HG03025 (cell line): Measurements from ENCODE around the gene PRKG1.
"Not testable (repeated sequence)": the region's sequence is repeated elsewhere in the genome, so short reads cannot be mapped to it uniquely, and the experiment has no call there.

Source experiments
- ATAC-seq: cut with Tn5 transposase; IDR thresholded peaks from one replicate; pipeline ENCODE4 v1.9.1; 2021; ENCODE audit warnings: mild to moderate bottlenecking, moderate library complexity; ENCODE audit not compliant: unreplicated experiment, low FRiP score

PRKG1 gene

DNA sequence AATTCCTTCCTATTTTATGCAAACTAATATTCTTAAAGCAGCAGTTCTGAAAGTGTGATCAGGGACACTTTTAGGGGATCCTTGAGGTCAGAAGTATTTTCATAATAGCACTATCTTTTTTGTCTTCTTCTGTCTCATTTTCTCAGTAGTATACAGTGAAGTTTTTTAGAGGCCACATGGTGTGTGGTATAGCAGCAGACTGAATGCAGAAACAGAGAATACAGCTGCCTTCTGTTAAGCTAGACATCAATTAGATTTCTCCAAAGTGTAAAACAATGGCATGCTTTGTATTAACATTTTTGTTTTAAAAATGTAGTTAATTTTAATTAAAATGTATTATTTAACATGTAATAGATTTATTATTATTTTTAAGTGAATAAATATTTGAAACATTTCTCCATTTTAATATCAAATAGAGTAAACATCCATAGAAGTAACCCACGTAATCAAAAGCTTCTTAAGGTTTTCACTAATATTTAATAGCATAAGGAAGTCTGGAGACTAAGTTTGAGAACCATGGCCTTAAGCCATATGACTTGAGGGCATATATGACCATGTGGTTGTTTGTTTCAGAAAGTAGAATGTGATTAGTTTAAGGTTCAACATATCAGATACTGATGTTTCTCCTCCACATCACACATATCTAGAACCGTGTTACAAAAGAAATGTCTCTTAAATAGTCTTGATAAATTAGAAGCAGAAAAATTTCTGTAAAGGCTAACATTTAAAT, 94.0 kb downstream of the PRKG1 start:
- ATAC-seq, result no peak

DNA sequence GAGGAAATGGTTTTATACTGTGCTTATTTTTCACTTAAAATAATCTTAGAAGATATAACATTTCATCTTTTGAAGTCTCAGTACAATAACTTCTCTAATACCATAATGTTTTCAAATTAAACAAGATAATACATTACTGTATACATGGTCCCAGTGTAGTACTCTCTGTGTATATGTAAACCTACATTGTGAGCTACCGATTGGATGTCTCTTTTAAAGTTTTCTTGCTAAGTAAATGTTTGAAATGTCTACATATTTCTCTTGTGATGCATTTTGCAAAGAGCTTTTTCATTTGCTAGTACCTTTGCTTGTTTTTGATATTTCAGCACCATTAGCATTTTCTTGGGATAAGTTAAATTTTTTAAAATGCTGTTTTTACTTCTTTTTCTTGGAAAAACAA, 94.8 kb downstream of the PRKG1 start:
- ATAC-seq, result no peak

DNA sequence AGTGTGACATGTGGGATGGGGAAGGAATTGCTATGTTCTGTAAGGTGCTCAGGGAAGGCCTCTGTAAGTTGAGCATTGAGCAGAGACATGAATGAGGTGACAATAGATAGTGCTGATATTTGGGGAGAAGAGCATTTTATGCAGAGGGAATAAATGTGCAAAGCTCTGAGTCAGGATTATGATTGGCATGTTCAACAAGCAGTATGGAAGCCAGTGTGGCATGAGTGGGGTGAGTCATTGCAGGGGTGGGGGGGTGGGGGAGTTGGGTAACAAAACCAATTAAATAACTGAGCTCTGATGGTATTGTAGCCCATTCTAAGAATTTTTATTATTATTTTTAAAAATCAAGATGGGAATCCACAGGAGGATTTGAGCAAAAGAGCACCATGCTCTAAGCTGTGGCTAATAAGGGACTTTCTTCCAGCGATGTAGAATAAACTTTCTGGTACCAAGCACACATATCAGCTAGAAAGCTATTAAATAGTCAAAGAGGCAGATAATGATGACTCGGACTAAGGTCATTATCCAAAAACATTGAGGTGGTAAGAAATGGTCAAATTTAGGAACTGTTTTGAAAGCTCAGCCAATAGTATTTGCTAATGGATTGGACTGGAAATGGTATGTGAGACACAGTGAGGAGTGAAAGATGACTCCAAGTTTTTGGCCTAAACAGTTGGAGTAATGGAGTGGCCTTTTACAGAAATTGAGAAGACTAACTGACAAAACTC, 96.4 kb downstream of the PRKG1 start:
- no peak for ATAC-seq

- ATAC-seq, result no peak
Observed at GRCh38 chr10:51171946-51172345, 97.7 kb downstream of the PRKG1 start.

DNA sequence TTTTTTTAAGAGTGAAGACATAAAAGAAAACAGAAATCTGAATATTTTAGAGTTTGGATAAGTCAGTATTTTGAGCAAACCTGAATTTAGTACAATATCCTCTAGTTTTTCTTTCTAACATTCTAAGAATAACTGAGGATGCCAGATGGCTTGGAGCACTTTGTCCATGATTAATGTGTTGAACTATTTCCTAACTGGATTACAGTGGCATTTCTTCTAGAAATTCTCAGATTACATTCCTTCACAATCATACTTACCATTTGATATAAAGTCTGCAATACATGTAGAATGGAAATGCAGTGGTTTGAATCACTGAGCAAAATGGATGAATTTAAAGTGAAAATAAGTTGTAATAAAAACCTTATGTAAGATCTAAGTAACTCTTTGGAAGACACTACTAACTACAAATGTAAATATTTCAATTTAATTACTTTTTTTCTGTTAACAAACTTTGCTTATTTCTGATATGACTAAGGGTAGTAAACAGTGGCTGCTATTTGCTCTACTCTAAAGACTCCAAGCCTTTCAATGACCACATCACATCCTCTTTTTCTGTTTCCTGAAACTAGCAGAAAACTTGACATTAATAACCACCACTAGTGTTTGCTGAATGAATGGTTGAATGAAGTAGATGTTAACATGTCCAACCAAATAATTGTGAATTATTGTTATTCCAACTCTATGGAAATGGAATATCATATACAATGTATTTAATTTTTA, 102.8 kb downstream of the PRKG1 start:
- no peak for ATAC-seq

GRCh38 chr10:51178634-51179033, 104.3 kb downstream of the PRKG1 start:
- no peak for ATAC-seq

GRCh38 chr10:51180141-51180540, 105.9 kb downstream of the PRKG1 start:
- no peak for ATAC-seq

DNA sequence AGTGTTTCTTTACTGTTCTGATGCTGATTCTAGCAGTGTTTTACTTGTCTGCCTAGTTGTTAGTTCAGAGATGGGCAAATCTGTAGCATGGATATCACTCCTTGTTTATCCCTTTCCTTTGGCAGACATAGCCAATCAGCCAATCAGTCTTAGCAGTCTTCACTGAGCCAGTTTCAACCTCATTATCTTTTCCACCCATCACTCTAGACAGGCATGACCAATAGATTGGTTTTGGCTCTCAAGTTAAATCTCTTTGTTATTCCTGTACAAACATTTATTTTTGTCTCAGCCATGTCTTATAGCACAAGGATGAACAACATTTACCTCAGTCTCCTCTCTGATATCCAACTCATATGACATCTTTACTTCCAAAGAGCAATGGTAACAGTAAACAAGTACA, 109.5 kb downstream of the PRKG1 start:
- ATAC-seq, result no peak

GRCh38 chr10:51186361-51186760, 112.1 kb downstream of the PRKG1 start:
- ATAC-seq, result no peak

GRCh38 chr10:51188008-51188407, 113.7 kb downstream of the PRKG1 start:
- ATAC-seq, result no peak

GRCh38 chr10:51188866-51189265, 114.6 kb downstream of the PRKG1 start:
- no peak for ATAC-seq

- ATAC-seq, result no peak
Observed at GRCh38 chr10:51196508-51197175, 122.4 kb downstream of the PRKG1 start.

GRCh38 chr10:51198170-51198569, 123.9 kb downstream of the PRKG1 start:
- ATAC-seq, result no peak

- ATAC-seq, result no peak
Observed at GRCh38 chr10:51201947-51202346, 127.7 kb downstream of the PRKG1 start.

- no peak for ATAC-seq
Observed at GRCh38 chr10:51203359-51203758, 129.1 kb downstream of the PRKG1 start.

GRCh38 chr10:51204066-51204465, 129.8 kb downstream of the PRKG1 start:
- no peak for ATAC-seq

DNA sequence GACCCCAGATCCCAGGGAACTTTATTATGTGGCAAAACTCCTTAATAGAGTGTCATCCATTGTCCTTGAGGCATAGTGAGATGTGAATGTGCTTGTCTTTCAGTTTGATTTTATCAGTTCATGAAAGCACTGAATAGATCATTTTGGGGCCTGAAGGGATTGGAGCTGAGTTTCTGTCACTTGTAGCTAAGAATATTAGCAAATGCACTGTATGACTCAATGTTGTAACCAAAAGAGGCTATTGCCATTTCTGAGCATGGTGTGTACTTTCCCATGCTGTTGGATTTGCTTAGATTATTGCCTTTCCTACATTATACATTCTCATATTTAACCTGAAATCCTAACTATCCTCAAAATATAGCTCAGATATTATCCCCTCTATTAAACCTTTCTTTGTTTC, 130.4 kb downstream of the PRKG1 start:
- ATAC-seq, result no peak

DNA sequence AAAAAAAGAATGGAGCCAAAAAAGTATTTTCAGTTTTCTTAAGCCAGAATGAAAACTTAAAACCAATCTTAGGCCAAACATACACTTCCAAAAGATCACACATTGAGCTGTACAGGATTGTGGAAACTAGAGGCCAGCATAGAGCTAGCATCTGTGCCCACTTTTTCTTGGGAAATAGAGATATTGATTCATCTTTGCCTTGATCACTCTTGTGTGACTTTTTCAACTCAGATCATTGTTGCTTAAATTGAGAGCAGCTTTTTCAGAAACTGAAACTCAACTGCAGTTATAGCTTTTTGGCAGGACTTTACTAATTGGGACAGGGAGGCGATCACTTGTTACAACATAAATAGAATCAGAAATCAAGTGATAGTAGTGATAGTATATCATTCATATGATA, 132.2 kb downstream of the PRKG1 start:
- ATAC-seq, result no peak

DNA sequence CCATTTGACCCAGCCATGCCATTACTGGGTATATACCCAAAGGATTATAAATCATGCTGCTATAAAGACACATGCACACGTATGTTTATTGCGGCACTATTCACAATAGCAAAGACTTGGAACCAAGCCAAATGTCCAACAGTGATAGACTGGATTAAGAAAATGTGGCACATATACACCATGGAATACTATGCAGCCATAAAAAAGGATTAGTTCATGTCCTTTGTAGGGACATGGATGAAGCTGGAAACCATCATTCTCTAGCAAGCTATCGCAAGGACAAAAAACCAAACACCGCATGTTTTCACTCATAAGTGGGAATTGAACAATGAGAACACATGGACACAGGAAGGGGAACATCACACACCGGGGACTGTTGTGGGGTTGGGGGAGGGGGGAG, 138.7 kb downstream of the PRKG1 start:
- ATAC-seq, result not testable (repeated sequence)

DNA sequence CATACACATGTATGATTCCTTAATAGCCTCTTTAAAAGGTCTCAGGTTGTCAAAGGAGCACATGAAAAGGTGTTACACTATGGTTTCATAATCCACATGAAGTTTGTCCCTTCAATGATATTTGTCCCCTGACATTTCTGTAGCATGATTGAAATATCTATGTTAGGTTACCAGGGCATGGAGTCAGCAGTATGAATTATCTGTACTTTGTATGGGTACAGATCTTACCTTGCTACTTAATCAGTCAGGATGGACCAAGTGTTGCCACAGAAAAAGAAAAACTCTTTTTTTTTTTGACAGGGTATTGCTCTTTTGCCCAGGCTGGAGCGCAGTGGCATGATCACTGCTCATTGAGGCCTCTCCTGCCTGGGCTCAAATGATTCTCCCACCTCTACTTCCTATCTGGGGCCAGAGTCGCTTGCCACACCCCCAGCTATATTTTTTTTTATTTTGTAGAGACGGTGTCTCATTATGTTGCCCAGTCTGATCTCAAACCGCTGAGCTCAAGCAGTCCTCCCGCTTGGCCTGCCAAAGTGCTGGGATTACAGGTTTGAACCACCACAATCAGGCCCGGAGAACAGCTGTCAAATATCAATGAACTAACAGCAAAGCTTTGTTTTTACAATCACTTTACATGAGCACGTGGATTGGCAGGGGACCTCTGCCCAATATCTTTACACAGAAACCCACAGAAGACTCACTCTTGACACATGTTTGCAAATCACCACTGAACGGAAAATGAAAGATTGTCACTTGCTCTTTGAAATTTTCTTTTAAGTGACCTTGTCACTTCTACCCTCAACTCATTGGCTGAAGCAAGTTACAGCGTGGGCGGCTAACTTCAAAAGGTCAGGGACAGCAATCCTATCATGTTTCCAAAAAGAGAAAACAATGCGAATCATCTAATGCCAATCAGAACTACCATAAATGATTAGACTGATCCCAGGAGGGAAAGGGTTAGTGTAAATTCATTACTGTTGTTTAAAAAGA, 140.2 kb downstream of the PRKG1 start:
- no peak for ATAC-seq
